GM18951 (cell line): ENCODE data around the gene INO80E.

ENCODE experiments used
- POLR2A ChIP-seq: IDR thresholded peaks from 4 replicates; pipeline ENCODE4 v1.6.1; 2011; ENCODE audit warnings: mild to moderate bottlenecking; ENCODE audit not compliant: insufficient read length, insufficient read depth; ENCODE audit errors: extremely low read depth
- in situ Hi-C: fragments of 300-500 bp; cut with MboI; formaldehyde crosslinking; loops from one replicate; pipeline ENCODE4 v1.12.0; 2022; ENCODE audit warnings: low sequenced_read_pairs, mixed read lengths, inconsistent platforms; ENCODE audit not compliant: unreplicated experiment

Gene INO80E

GRCh38 chr16:30016555-30017276 lies 20.7 kb downstream of the INO80E start:
- in situ Hi-C loops = loop anchor here (25.0 kb wide), 1 partner anchor 329 kb away; the partner anchor contains the start of gene QPRT
- no peak for TF ChIP-seq POLR2A

- in situ Hi-C loops = loop anchor here (25.0 kb wide), 1 partner anchor 330 kb away; the partner anchor contains the start of gene QPRT
- TF ChIP-seq POLR2A = no peak
Measured at GRCh38 chr16:30017277-30017656, 21.2 kb downstream of the INO80E start.

DNA sequence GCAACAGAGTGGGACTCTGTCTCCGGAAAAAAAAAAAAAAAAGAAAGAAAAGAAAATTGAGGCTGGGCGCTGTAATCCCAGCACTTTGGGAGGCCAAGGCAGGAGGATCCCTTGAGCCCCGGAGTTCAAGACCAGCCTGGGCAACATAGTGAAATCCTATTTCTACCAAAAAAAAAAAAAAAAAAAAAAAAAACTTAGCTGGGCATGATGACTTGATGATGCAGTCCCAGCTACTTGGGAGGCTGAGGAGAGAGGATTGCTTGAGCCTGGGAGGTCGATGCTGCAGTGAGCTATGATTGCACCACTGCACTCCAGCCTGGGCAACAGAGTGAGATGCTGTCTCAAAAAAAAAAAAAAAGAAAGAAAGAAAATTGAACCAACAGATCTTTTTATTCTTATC lies 21.9 kb downstream of the INO80E start:
- in situ Hi-C loops = loop anchor here (25.0 kb wide), 1 partner anchor 331 kb away; the partner anchor contains the start of gene QPRT

DNA sequence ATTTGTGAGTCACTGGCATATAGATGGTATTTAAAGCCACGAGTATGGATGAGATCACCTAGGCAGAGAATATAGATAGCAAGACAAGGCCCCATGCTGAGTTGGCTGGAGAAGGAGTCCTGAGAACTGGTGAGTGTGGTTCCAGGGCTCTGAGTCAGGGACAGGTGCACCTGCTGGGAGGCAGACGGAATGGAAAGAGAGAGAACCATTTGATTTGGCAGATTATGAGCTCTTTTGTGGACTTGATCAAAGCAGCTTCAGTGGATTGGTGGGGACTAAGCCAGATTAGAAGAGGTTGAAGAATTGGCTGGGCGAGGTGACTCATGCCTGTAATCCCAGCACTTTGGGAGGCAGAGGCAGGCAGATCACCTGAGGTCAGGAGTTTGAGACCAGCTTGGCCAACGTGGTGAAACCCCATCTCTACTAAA lies 22.7 kb downstream of the INO80E start:
- in situ Hi-C loops = loop anchor here (25.0 kb wide), 1 partner anchor 331 kb away; the partner anchor contains the start of gene QPRT

GRCh38 chr16:30022887-30023286 lies 26.8 kb downstream of the INO80E start, which contains the start of gene C16orf92:
Gene C16orf92, plus strand, starts transcription at chr16:30023198. Its CDS starts 143 bp downstream, at chr16:30023341.
- no peak for TF ChIP-seq POLR2A
- in situ Hi-C loops = loop anchor here (25.0 kb wide), 1 partner anchor 336 kb away; the partner anchor contains the start of gene QPRT

More for the DNA sequence above, 22.7 kb downstream of the INO80E start:
- TF ChIP-seq POLR2A = no peak

DNA sequence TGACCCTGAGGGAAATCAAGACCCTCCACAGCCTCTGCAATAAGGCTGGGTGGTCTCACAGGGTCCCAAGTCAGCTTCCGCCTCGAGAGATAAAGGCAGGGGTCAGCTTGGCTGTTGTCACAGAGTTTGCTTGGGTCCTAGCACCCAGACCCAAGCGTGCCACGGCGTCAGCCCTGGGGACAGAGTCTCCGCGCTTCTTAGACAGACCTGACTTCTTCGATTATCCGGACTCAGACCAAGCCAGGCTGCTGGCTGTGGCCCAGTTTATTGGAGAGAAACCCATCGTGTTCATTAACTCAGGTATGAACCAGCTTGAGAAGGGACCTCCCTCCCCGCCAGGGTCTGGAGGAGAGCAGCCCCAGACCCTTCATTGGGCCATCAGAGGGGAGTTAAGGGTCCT lies 27.5 kb downstream of the INO80E start:
- no peak for TF ChIP-seq POLR2A
- in situ Hi-C loops = loop anchor here (25.0 kb wide), 1 partner anchor 336 kb away; the partner anchor contains the start of gene QPRT

DNA sequence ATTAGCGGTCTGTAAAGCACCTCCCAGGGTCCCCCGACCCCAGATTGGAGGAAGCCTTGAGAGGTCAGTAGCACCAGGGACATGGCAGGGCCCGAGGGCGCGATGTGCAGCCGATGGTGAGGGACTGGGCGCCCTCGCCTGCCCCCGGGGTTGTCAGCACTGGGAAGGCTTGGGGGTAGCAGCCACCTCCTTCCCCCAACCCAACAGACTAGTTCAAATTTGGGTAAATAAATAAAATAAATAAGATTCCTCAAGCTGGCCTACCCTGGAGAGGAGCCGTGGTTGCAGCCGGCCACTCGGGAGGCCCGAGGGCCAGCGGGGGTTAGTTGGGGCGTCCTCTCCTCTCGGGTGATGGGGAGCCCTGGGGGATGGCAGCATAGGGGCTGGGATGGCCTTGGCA lies 28.4 kb downstream of the INO80E start:
- no peak for TF ChIP-seq POLR2A
- in situ Hi-C loops = loop anchor here (25.0 kb wide), 1 partner anchor 337 kb away; the partner anchor contains the start of gene QPRT

- in situ Hi-C loops = loop anchor here (25.0 kb wide), 1 partner anchor 913 kb away; no protein-coding TSS in a partner anchor
- no peak for TF ChIP-seq POLR2A
Measured at GRCh38 chr16:30025156-30025555, 29.1 kb downstream of the INO80E start.

DNA sequence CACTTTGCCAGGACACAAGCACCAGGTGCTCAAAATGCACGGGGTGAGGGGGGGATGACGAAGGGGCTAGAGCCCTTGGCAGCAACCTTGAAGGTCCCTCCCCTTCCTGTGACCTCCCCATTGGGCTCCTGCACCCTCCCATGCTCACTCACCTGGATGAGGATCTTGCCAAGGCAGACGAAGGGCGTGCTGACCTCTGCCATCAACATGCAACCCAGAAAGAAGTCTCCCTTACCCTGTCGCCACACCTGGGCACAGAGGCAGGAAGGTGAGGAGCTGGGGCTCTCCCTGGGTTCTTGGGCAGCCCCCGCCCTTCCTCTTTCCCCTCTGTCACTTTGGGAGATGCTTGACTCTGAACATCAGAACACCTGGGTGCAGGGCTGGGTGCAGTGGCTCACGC lies 29.5 kb downstream of the INO80E start:
- in situ Hi-C loops = loop anchor here (25.0 kb wide), 1 partner anchor 913 kb away; no protein-coding TSS in a partner anchor
- no peak for TF ChIP-seq POLR2A

- in situ Hi-C loops = loop anchor here (25.0 kb wide), 1 partner anchor 914 kb away; no protein-coding TSS in a partner anchor
Measured at GRCh38 chr16:30026449-30026848, 30.4 kb downstream of the INO80E start.

GRCh38 chr16:30027588-30028437 lies 31.8 kb downstream of the INO80E start:
- TF ChIP-seq POLR2A = no peak
- in situ Hi-C loops = loop anchor here (25.0 kb wide), 1 partner anchor 916 kb away; no protein-coding TSS in a partner anchor

More at GRCh38 chr16:30026449-30026848, 30.4 kb downstream of the INO80E start:
- no peak for TF ChIP-seq POLR2A

GRCh38 chr16:30028438-30029076 lies 32.5 kb downstream of the INO80E start:
- in situ Hi-C loops = loop anchor here (25.0 kb wide), 1 partner anchor 916 kb away; no protein-coding TSS in a partner anchor
- no peak for TF ChIP-seq POLR2A
